Hematopoietic multipotent progenitor cell treated with erythropoietin and hydrocortisone succinate and interleukin-3 and kit ligand, for 15 days (in vitro differentiated cells): ENCODE measurements around the gene PTGFRN.

Source experiments
- DNase-seq: peaks from one replicate; pipeline ENCODE4 v3.0.0-alpha.2; 2015; ENCODE audit warnings: low spot score

Gene PTGFRN

DNA sequence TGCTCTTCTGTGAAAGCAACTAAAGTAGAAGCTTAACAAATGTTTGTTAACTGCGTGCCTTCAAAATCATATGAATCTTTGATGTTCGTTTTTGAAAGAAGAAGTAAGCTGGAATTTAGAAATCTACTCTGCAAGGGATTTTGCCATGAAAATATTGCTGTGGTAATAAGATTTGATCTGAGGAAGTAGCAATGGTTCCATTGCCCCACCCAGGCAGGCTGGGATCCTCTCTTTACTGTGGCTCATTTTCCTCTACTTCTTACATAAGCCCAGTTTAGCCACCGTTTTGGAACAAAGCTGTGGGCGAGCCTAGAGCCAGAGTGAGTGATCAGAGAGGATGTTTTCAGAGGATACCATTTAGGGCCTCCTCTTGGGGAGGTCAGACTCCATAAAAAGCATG is 20.3 kb upstream of the PTGFRN start:
- DNase-seq: no peak

DNA sequence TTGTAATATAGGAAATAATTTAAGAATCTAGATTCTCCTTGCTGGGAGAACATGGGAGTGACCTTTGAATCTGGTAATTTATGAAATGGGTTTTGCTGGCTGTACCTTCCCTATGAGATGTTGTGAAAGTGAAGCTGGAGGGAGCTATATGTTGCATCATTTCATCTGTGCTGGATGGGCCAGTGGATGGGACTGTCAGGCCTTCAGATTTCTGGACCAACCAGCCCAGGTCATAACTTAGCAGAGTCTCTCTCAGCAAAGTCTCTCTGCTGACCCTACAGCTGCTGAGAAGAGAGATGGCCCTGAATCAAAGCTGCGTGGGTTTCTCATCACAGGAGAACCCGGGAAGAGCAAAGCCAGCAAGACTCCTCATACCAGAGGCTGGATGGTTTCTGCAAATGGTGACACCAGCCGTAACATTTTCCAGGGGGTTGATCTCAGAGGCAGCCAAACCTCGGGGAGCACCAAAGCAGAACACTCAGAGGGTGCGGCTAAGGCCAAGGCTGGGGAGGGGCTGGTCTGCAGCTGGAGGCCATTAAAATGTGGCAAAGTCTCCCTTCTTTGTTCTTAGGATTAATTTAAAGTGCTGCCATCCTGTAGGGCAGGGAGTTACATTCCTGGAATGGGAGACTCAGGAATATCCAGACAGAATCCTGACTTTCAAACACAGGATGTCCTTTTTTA is 18.2 kb upstream of the PTGFRN start:
- DNase-seq: no peak

DNA sequence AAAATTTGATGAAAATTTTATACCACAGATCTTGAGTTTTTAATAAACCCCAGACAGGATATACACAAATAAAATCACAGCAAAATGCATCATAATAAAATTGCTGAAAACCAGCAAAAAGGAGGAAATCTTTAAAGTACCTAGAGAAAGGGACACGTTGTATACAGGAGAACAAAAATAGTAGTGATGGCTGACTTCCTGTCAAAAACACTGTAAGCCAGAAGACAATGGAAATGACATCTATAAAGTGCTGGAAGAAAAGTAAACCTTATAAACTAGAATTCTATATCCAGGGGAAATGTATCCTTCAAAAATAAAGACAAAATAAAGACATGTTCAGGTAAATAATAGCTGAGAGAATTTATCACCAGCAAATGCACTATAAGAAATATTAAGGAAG is 14.6 kb upstream of the PTGFRN start:
- no peak for DNase-seq

DNA sequence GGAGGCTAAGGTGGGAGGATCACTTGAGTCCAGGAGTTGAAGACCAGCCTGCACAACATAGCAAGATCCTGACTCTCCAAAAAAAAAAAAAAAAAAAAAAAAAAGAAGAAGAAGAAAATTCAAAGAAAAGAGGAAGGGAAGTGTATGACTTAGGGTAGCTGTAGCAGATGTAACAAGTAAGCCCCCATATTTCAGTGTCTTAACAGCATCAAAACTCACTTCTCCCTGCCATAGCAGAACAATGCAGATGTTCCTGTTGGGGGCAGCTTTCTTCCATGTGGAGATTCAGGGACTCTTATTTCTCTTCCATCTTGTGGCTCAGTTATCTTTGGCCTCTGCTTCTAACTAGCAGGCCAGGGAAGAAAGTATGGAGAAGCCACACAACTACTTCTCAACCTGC is 10.2 kb upstream of the PTGFRN start:
- no peak for DNase-seq

DNA sequence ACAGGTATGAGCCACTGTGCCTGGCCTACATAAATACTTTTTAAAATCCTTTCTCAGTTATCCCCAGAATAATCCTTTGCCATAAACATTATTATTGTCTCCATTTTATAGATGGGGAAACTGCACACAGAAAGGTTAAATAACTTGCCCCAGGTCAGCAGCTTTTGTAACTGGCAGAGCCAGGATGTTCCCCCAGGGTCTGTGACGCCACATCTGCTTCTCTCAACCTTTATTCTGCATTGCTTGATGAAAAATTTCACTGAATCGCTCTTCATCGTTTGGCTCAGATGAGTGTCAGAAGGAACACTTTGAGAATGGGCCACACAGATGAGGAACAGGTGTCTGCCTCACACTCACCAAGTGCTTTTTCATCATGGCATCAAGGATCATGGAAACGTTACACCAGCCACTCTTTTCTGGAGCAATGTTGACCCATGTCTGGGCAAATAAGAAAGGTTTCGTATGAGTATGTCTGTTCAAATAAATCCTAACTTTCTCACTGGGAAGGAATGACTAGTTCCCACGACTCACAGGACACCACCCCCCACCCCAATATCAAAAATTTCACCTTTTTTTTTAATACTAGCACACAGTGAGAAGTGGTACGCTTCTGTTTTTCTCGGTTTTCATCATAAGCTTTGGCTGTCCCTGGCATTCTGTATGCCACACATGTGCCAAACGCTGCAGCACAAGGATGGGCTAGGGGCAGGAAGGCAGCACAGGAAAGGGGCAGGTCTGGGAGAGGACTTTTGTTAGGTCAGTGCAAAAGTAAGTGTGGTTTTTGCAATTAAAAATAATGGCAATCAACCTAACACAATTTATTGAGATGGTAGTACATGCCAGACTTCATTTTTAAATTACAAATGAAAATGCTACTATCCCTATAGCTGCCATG is 9.0 kb upstream of the PTGFRN start:
- no peak for DNase-seq

DNA sequence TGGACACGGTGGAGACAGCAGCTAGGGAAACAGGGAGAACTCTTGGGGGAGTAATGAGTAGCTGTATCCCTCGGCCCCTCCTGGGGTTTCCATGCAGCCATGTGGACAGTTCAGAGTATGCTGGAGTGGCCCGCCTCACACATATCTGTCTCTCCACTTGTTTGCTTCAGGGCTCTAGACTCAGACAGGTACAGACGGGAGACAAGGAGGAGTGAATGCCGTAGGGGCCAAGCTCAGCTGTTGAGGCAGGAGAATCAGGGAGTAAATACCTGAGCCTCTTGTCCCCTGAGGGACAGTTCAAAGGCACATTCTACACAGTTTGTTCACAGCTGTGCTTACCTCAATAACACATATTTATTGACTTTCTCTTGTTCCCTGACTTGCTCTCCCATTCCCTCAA is 7.7 kb upstream of the PTGFRN start:
- no peak for DNase-seq

DNA sequence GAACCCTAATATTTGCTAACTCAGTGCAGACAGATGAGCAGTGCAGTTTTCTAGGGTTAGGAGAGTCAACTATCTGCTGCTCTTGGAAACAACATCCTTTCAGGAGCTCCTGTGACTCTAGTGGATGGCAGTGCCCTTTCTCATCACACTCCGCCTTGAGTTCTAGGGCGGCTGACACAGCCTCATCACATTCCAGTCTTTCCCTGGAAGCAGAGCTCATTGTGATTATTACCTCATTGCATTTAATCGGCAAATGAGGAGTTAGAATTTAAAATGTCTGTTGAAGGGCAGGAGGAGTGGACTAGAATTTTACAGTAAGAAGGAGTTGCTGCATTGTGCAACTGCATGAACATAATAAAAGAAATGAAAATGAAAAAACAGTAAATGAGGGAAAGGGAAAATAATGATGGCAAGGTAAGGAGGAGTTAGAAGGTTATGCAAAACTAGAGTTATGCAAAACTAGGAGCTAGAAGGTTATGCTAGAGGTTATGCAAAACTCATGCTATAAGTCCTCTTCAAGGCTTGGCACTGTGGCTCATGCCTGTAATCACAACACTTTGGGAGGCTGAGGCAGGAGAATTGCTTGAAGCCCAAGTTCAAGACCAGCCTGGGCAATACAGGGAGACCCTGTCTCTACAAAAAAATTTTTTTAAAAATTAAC is 6.9 kb upstream of the PTGFRN start:
- no peak for DNase-seq

DNA sequence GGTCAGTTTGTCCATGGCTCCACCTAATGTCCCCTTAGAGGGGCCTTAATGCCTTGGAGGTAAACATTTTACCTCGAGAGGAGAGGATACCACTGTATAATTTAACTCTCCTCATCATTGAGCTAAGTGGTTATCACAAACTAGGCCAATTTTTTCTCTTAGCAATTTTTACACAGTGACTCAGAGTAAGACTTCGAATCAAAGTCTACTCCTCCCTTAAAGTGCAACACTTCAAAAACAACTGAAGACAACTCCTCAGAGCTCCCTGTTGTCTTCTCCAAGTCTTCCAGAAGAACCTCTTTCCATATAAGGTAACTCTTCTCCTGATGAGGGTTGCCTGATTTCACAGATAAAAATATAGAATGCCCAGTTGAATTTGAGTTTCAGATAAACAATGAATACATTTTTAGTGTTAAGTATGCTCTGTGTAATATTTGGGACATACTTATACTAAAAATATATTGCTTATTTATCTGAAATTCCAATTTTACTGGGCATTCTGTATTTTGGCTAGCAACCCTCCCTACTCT is 4.9 kb upstream of the PTGFRN start:
- DNase-seq: no peak

DNA sequence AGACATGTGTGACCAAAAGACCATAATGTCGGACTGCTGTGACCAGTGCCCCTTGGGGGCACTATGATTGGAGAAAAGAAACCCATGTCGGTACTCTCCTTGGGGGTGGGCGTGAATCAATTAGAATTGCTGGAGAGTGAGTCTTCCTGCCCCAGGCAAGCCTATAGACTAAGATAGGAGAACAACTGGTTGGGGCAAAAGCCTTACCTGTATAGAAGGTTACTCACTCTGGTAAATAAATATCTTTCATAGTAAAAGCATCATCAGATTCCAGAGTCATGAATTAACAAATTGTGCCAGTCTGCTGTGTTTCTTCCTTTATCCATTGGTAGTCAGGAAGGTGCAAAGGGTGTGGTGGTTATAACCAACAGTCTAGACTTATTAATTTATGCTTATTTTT is 2.9 kb upstream of the PTGFRN start:
- no peak for DNase-seq

DNA sequence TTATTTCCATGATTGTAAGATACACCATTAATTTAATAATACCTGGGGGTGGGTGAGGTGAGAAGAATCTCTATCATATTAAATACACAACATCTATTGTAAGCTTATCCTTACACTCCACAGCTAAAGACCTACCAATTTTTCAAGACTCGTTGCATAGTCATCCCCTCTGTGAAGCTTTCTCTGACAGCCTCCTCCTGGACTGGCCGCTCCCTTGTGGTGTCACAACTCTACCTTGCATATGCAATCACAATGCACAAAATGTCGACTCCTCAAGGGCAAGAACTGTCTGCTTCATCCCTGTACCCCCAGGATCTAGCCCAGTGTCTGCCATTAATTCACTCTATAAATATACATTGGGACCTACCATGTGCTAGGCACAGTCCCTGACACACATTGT is 2.4 kb upstream of the PTGFRN start:
- DNase-seq: no peak

DNA sequence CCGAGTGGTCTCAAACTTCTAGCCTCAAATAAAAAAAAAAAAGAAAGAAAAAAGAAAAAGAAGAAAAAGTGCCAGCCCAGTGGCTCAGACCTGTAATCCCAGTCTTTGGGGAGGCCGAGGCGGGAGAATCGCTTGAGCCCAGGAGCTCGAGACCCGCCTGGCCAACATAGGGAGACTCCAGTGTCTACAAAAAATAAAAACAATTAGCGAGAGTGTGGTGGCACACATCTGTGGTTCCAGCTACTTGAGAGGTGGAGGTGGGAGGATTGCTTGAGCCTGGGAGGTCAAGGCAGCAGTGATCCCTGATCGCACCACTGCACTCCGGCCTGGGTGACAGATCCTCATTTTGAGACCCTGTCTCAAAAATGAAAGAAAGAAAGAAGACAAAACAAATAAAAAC is 1.4 kb upstream of the PTGFRN start:
- no peak for DNase-seq

DNA sequence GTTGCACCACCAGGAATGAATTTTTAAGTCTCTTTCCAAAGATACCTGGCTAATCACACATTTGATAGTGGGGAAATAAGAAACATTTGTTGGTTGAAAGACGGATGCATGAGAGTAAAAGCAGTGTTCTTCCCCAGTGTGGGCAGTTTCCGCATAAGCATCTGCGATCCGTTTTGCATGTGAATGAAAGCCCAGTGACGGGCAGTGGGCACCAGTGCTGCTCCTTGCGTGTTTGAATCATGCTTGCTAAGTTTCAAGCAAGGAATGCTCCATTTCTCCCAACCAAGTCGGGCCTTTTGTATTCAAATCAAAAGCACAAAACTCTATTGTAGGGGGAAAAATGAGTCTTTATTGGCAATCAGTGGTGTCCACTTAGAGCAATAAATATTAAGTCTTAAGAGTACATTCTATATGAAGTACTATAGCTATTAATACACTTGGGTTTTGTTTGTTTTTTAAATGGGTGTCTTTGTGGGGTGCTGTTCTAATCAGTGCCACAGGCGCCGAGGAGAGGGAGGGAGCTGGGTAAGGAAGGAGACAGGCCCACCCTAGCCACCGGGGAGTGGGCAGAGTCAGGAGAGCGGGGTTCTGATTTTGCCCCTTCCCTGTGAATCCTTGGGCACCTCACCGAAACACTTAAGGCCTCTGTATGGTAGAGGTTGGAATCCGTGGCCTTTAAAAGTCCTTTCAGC is 750 bp upstream of the PTGFRN start:
- no peak for DNase-seq

DNA sequence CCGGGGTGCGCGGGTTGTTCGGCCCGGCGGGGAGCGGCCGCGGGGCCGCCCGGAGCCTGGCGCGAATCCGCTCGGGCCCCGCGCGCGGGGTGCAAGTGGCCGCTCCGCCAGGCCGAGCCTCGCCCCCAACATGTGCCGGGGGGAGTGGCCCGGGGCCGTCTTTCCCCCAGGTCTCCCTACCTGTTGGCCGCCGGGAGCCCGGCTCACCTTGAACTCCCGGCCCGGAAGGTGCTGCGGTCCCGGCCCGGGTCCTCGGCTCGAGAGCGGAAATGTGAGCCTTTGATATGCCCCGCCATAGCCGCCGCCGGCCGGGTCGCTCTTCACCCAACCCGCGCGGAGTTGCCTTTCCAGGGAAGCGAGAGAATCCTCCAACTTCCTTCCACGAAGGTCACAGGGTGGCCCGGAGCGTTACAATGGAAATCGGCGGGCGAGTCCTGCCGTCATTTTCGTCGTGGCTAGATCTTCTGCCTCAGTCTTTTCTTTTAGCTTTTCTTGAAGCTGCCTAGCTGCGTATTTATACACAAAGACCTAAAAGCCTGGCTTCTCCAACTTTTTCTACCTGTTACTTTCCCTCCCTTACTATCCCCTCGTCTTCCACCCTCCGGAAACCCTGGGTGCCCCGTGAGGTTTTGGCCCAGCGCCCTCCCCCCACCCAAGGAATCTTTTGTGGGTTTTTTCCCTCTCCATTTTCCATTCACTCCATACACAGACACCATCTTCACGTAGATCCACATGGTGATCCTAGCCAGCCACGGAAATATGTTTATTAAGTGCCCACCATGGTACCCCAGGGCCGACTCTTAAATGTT is 867 bp downstream of the PTGFRN start:
- DNase-seq: no peak

DNA sequence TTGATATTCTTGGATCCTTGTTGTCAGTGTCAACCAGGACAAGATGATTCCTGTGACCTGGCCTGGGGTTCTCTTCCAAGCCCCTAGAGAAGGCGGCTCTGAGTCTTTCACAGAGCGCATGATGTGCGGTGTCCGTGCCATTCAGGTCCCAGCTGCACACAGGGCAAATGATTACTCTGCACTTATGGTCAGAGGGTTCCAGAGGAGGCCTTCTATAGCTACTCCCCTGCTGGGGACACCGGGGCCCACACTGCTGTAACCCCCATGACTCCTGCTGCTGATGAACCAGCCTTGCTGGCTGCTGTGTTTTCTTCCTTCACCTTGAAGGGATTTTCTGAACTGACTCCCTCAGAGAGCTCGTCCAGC is 1.5 kb downstream of the PTGFRN start:
- DNase-seq: no peak

DNA sequence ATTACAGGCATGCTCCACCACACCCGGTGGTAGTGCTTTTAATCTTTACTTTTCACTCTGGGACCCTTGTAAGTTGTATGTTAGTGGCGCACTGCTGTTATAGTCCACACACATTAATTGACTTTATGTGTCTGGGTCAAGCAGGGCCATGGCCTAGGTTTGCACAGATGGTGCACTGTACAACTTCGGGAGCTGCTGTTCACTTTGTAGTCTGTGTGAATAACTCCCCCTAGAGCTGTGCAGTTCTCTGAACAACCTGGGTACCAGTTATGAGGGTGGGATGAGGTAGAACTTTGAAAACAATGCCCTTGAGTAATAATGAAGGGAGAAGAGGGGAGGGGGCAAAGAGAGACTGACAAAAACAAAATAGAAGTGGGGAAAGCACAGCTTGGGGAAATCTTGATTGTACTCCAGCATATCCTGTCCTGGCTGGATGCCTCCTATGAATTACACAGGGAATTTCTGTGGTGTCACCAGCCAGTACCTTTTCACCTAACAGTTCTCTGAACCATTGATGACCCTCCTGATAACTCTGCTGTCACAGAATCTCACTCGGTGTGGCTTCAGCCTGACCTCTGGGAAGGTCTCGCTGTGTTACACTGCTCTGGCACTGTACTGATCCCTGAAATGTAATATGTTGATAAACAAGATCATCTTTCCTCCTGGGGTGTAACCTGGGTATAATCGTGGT is 2.2 kb downstream of the PTGFRN start:
- DNase-seq: no peak

DNA sequence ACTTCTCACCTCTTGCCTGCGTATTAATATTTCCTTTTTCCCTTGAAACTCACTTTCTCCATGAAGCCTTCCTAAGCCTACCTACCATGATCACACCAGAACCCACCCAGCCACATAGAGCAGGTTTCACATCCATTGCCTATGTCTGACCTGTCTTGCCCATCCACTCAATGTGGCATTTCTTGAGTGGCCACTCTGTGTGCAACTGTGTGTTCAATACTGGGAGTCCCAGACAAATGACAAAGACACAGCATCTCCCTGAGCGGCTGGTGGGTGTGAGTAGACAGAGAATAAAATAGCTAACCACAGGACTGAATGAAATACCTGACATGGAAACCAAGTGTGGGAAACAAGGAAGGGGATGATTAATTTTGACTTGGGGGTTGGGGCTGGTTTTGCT is 3.1 kb downstream of the PTGFRN start:
- no peak for DNase-seq

DNA sequence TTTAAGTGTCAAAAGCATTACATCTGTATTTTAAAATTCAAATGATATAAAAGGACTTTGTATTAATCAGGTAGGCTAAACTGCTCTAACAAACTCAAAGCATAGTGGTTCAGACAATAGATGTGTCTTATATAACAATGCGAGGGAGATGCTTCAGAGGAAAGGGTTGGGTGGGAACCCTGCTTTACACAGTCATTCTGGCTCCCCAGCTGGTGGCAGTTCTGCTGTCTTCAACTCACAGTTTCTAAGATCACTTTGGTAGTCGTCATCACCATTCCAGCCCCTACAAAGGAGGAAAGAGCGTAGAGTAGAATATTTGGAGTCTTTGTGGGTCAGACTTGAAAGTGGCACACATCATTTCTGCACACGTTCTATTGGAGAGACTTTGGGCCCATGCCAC is 4.2 kb downstream of the PTGFRN start:
- DNase-seq: no peak

DNA sequence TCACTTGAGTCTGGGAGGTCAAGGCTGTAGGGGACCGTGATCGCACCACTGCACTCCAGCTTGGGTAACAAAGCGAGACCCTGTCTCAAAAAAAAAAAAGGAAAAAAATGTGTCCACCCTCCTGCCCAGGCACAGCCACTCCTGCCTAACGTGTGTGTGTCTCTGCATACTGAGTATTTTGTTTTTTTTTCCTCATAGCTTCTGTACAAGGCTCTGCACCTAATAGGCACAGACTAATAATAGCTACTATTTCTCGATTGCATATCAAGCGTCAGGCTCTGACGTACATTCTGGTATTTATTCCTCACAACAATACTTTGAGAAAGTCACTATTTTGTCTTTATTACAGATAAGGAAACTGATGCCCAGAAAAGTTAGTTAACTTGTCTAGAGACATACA is 5.0 kb downstream of the PTGFRN start:
- no peak for DNase-seq

DNA sequence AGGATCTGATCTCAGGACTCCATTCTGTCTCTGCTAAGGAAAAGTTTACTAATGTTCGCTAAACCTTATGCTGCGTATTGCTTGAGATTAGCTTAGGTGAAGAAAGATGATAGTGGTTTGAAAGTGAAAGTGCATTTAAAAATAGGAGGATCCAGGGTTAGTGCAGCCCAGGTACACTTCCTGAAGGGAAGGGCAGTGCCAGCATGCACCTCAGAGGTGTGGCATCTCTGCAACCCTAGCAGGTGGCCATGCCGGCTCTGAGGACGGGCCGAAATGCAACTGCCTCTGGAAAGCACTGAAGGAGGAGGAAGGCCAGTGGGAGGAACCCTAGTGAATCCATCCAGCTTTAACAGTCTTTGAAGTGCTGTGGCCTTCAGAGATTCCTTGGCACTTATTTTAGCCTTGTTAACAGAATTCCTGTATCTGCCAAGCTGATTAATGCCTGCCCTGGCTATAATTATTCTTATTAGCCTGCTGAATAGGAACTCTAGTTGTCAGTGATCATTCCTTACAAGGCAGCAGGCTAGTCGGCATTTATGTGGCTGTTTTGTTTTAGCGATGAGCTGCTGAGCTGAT is 5.5 kb downstream of the PTGFRN start:
- DNase-seq: no peak

DNA sequence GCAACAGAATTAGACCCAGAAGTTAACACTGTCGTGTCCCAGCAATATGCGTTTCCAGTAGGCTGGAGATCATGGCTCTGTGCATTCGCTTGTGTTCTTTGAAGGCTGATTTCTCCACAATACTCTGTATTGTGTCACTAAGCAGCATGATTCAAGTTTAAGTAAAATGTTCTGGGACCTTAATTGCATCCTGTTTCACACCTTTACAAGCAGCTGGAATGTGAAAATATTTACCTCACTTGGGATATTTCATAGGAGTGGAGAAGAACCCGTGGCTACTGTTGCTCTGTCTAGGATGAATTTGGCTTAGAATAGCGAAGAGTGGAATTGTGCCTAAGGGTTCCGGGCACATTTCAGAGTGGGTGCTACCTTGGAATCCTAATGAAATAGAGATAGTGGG is 6.3 kb downstream of the PTGFRN start:
- no peak for DNase-seq
